ENCODE results near the gene PADI1. TPM values are rescaled to one million over a fixed set of nuclear protein-coding genes. Genes with fewer than 3 reads are reported as not detected.

Gene PADI1
- total RNA-seq, 1 experiment from 2014 or later = not detected

GRCh38 chr1:17192394-17193221 is 12.3 kb upstream of the PADI1 start:
- no peaks in the 10 kb centered on the region for H3K27me3 ChIP-seq (ENCODE audit: low read length)
- no peak overlapping the region for H2AFZ ChIP-seq (ENCODE audit: low read length)
- H3K9me2 ChIP-seq (replicated peaks; ENCODE audit: insufficient read depth, low read length) = no peaks in the 10 kb centered on the region
- no peaks in the 10 kb centered on the region for H4K20me1 ChIP-seq (ENCODE audit: insufficient read depth, low read depth, low read length)
- H3K27ac ChIP-seq (ENCODE audit: low read length) = no peak overlapping the region
- H3K9me3 ChIP-seq (ENCODE audit: low read length) = no peaks in the 10 kb centered on the region; the same call in none of the 2 replicates
- H3K36me3 ChIP-seq (ENCODE audit: insufficient read depth, low read length) = no peaks in the 10 kb centered on the region
- H3K4me3 ChIP-seq (ENCODE audit: low read length) = no peak overlapping the region
- H3K79me2 ChIP-seq (ENCODE audit: low read length) = no peaks in the 10 kb centered on the region
- H3K4me2 ChIP-seq (ENCODE audit: low read depth, low read length, poor library complexity, severe bottlenecking) = no peak overlapping the region
- no peak overlapping the region for H3K9ac ChIP-seq (ENCODE audit: low read length)
- DNase-seq = no peak
- H3K4me1 ChIP-seq (ENCODE audit: low read length) = peaks cover 4% of the 10 kb centered on the region

GRCh38 chr1:17193222-17194132 is 11.5 kb upstream of the PADI1 start:
- H3K27me3 ChIP-seq (ENCODE audit: low read length) = no peaks in the 10 kb centered on the region
- H3K4me3 ChIP-seq (ENCODE audit: low read length) = no peak overlapping the region
- H2AFZ ChIP-seq (ENCODE audit: low read length) = no peak overlapping the region
- no peaks in the 10 kb centered on the region; the same call in 1 of the 2 replicates for H3K9me3 ChIP-seq (ENCODE audit: low read length)
- H3K4me2 ChIP-seq (ENCODE audit: low read depth, low read length, poor library complexity, severe bottlenecking) = no peak overlapping the region
- H3K9me2 ChIP-seq (replicated peaks; ENCODE audit: insufficient read depth, low read length) = no peaks in the 10 kb centered on the region
- no peaks in the 10 kb centered on the region for H3K79me2 ChIP-seq (ENCODE audit: low read length)
- H3K9ac ChIP-seq (ENCODE audit: low read length) = no peak overlapping the region
- peaks cover 4% of the 10 kb centered on the region for H3K4me1 ChIP-seq (ENCODE audit: low read length)
- no peak overlapping the region for H3K27ac ChIP-seq (ENCODE audit: low read length)
- DNase-seq = no peak
- H3K36me3 ChIP-seq (ENCODE audit: insufficient read depth, low read length) = no peaks in the 10 kb centered on the region
- no peaks in the 10 kb centered on the region for H4K20me1 ChIP-seq (ENCODE audit: insufficient read depth, low read depth, low read length)

GRCh38 chr1:17194133-17194475 is 10.8 kb upstream of the PADI1 start:
- Histone ChIP-seq H4K20me1 (ENCODE audit: insufficient read depth, low read depth, low read length) (no peaks in the 10 kb centered on the region), H3K79me2 (ENCODE audit: low read length) (no peaks in the 10 kb centered on the region), H3K9me3 (ENCODE audit: low read length) (no peaks in the 10 kb centered on the region), H3K9ac (ENCODE audit: low read length) (no peak overlapping the region), H3K4me1 (ENCODE audit: low read length) (peaks cover 4% of the 10 kb centered on the region), H3K27me3 (ENCODE audit: low read length) (no peaks in the 10 kb centered on the region), H3K4me2 (ENCODE audit: low read depth, low read length, poor library complexity, severe bottlenecking) (no peak overlapping the region), H3K9me2 (replicated peaks; ENCODE audit: insufficient read depth, low read length) (no peaks in the 10 kb centered on the region), H3K27ac (ENCODE audit: low read length) (no peak overlapping the region), H3K36me3 (ENCODE audit: insufficient read depth, low read length) (no peaks in the 10 kb centered on the region), H3K4me3 (ENCODE audit: low read length) (no peak overlapping the region), H2AFZ (ENCODE audit: low read length) (no peak overlapping the region)
- DNase-seq = no peak

GRCh38 chr1:17194615-17195528 is 10.1 kb upstream of the PADI1 start:
- H3K4me3 ChIP-seq (ENCODE audit: low read length) = no peak overlapping the region
- H3K27me3 ChIP-seq (ENCODE audit: low read length) = no peaks in the 10 kb centered on the region
- no peak overlapping the region for H3K27ac ChIP-seq (ENCODE audit: low read length)
- no peaks in the 10 kb centered on the region for H3K9me3 ChIP-seq (ENCODE audit: low read length)
- no peak overlapping the region for H3K9ac ChIP-seq (ENCODE audit: low read length)
- no peaks in the 10 kb centered on the region for H4K20me1 ChIP-seq (ENCODE audit: insufficient read depth, low read depth, low read length)
- no peaks in the 10 kb centered on the region for H3K9me2 ChIP-seq (replicated peaks; ENCODE audit: insufficient read depth, low read length)
- no peaks in the 10 kb centered on the region for H3K79me2 ChIP-seq (ENCODE audit: low read length)
- H3K36me3 ChIP-seq (ENCODE audit: insufficient read depth, low read length) = no peaks in the 10 kb centered on the region
- no peak for DNase-seq
- H3K4me1 ChIP-seq (ENCODE audit: low read length) = peaks cover 4% of the 10 kb centered on the region
- no peak overlapping the region for H2AFZ ChIP-seq (ENCODE audit: low read length)
- no peak overlapping the region for H3K4me2 ChIP-seq (ENCODE audit: low read depth, low read length, poor library complexity, severe bottlenecking)

- H3K27me3 ChIP-seq (ENCODE audit: low read length) = no peaks in the 10 kb centered on the region
- no peaks in the 10 kb centered on the region for H3K36me3 ChIP-seq (ENCODE audit: insufficient read depth, low read length)
- no peak overlapping the region for H3K27ac ChIP-seq (ENCODE audit: low read length)
- H4K20me1 ChIP-seq (ENCODE audit: insufficient read depth, low read depth, low read length) = no peaks in the 10 kb centered on the region
- no peak for DNase-seq
- no peaks in the 10 kb centered on the region for H3K9me3 ChIP-seq (ENCODE audit: low read length)
- H3K79me2 ChIP-seq (ENCODE audit: low read length) = no peaks in the 10 kb centered on the region
- H3K9me2 ChIP-seq (replicated peaks; ENCODE audit: insufficient read depth, low read length) = no peaks in the 10 kb centered on the region
- peaks cover 4% of the 10 kb centered on the region for H3K4me1 ChIP-seq (ENCODE audit: low read length)
- no peak overlapping the region for H3K4me2 ChIP-seq (ENCODE audit: low read depth, low read length, poor library complexity, severe bottlenecking)
- H2AFZ ChIP-seq (ENCODE audit: low read length) = no peak overlapping the region
- no peak overlapping the region for H3K4me3 ChIP-seq (ENCODE audit: low read length)
- no peak overlapping the region for H3K9ac ChIP-seq (ENCODE audit: low read length)
These were observed 9.2 kb upstream of the PADI1 start for GRCh38 chr1:17195731-17196130.

GRCh38 chr1:17196496-17197185 is 8.3 kb upstream of the PADI1 start:
- H4K20me1 ChIP-seq (ENCODE audit: insufficient read depth, low read depth, low read length) = no peaks in the 10 kb centered on the region
- H3K27ac ChIP-seq (ENCODE audit: low read length) = no peak overlapping the region
- no peaks in the 10 kb centered on the region for H3K79me2 ChIP-seq (ENCODE audit: low read length)
- H3K4me3 ChIP-seq (ENCODE audit: low read length) = no peak overlapping the region
- no peaks in the 10 kb centered on the region for H3K27me3 ChIP-seq (ENCODE audit: low read length)
- H3K36me3 ChIP-seq (ENCODE audit: insufficient read depth, low read length) = no peaks in the 10 kb centered on the region
- no peaks in the 10 kb centered on the region for H3K9me3 ChIP-seq (ENCODE audit: low read length)
- DNase-seq = no peak
- peaks cover 4% of the 10 kb centered on the region for H3K4me1 ChIP-seq (ENCODE audit: low read length)
- H3K4me2 ChIP-seq (ENCODE audit: low read depth, low read length, poor library complexity, severe bottlenecking) = no peak overlapping the region
- no peaks in the 10 kb centered on the region for H3K9me2 ChIP-seq (replicated peaks; ENCODE audit: insufficient read depth, low read length)
- H3K9ac ChIP-seq (ENCODE audit: low read length) = no peak overlapping the region
- no peak overlapping the region for H2AFZ ChIP-seq (ENCODE audit: low read length)

- Histone ChIP-seq H3K4me3 (ENCODE audit: low read length) (no peak overlapping the region), H3K36me3 (ENCODE audit: insufficient read depth, low read length) (no peaks in the 10 kb centered on the region), H3K79me2 (ENCODE audit: low read length) (no peaks in the 10 kb centered on the region), H2AFZ (ENCODE audit: low read length) (no peak overlapping the region), H3K9me3 (ENCODE audit: low read length) (no peaks in the 10 kb centered on the region), H3K4me2 (ENCODE audit: low read depth, low read length, poor library complexity, severe bottlenecking) (no peak overlapping the region), H3K4me1 (ENCODE audit: low read length) (no peaks in the 10 kb centered on the region), H4K20me1 (ENCODE audit: insufficient read depth, low read depth, low read length) (no peaks in the 10 kb centered on the region), H3K27ac (ENCODE audit: low read length) (no peak overlapping the region), H3K27me3 (ENCODE audit: low read length) (no peaks in the 10 kb centered on the region), H3K9me2 (replicated peaks; ENCODE audit: insufficient read depth, low read length) (no peaks in the 10 kb centered on the region), H3K9ac (ENCODE audit: low read length) (no peak overlapping the region)
- DNase-seq = no peak
These were observed 7.2 kb upstream of the PADI1 start for GRCh38 chr1:17197696-17198095.
